GM13976 (cell line): ENCODE data around the gene RBM24.

Experiments
- DNase-seq: peaks from one replicate; pipeline ENCODE4 v3.0.0; 2012; ENCODE audit warnings: low spot score
- CTCF ChIP-seq: IDR thresholded peaks from 2 replicates; pipeline ENCODE4 v1.5.1; 2012; ENCODE audit warnings: borderline replicate concordance, mild to moderate bottlenecking; ENCODE audit not compliant: insufficient read depth; ENCODE audit errors: extremely low read depth, missing control alignments, control extremely low read depth
- in situ Hi-C: fragments of 300-500 bp; cut with MboI; formaldehyde crosslinking; loops from one replicate; pipeline ENCODE4 v1.12.0; 2022; ENCODE audit warnings: low sequenced_read_pairs, mixed read lengths, inconsistent platforms; ENCODE audit not compliant: unreplicated experiment

The RBM24 gene

GRCh38 chr6:17281497-17282481 is 628 bp downstream of the RBM24 start:
- in situ Hi-C loops, result no loop called here

GRCh38 chr6:17283074-17283473 is 1.9 kb downstream of the RBM24 start:
- in situ Hi-C loops, result no loop called here
- no peak for DNase-seq
- no peak for TF ChIP-seq CTCF

More at GRCh38 chr6:17281497-17282481, 628 bp downstream of the RBM24 start:
- DNase-seq, result peak; percentile 21
- TF ChIP-seq CTCF, result no peak

- in situ Hi-C loops, result no loop called here
- no peak for DNase-seq
- TF ChIP-seq CTCF, result no peak
Measured at GRCh38 chr6:17289630-17290061, 8.5 kb downstream of the RBM24 start.

GRCh38 chr6:17291778-17292177 is 10.6 kb downstream of the RBM24 start:
- no peak for TF ChIP-seq CTCF
- no peak for DNase-seq
- in situ Hi-C loops, result no loop called here

- in situ Hi-C loops, result no loop called here
- TF ChIP-seq CTCF, result no peak
- no peak for DNase-seq
Measured at GRCh38 chr6:17292600-17293133, 11.5 kb downstream of the RBM24 start.

- DNase-seq, result no peak
- TF ChIP-seq CTCF, result no peak
- in situ Hi-C loops, result no loop called here
Measured at GRCh38 chr6:17293395-17293794, 12.2 kb downstream of the RBM24 start.
